AG08395 (cell line): Measurements from ENCODE around the gene ATP6V0B.

Experiments
- DNase-seq: peaks from one replicate; pipeline ENCODE4 v3.0.0; 2012; ENCODE audit warnings: mixed read lengths, low spot score

ATP6V0B gene

DNA sequence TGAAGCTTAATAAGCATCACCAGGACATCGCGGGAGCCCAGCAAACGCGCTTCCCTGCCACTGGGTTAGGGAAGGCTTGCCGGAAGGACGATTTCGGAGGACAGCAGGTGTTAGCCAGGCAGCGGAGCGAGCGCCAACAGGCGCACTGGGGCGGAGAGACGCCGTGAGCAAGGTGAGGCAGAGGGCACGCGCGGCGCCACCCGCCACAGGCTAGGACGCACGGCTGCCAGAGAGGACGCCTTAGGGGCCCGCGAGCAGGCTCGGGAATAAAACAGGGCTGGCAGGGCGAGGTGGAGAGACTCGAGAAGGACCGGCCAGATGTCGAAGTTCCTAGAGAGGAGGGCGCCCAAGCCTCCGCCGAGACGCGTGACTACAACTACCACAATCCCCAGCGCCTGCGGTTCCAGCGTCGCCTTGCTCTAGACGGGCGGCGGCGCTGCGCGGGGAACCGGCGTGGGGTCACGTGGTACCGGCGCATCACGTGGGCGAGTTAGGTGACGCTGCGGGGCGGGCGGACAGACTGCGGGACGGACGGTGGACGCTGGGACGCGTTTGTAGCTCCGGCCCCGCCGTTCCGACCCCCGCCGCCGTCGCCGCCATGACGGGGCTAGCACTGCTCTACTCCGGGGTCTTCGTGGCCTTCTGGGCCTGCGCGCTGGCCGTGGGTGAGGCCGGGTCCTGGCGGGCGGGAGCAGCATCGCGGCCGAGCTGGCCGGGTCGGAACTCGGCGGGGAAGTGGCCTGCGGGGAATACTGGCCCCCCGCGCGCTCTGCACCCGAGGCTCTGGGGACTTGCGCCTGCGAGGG, at the start of gene ATP6V0B:
Gene ATP6V0B (plus strand): TSS at position 518 of the 806 bp plus-strand sequence. CDS start 81 bp downstream, at position 599.
- DNase-seq = peak; percentile 97

DNA sequence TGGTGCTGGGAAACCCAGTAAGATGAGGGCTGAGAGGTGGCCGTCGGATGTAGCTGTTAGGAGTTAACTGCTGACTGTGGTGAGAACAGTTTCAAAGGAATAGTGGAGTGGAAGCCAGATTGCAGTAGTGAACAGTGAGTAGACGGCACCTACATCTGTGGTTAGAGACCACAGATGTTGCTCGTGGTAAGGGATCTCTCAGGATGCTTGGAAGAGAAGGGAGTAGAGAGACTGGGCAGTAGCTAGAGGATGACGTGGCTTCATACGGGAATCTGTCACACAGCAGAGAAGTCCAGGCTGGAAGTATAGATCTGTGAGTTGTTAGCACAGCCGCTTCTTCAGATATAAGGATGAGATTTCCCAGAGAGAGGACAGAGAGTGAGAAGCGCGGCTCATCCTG, 48.9 kb upstream of the ATP6V0B start:
- no peak for DNase-seq

- no peak for DNase-seq
Measured at GRCh38 chr1:43930168-43930948, 44.4 kb upstream of the ATP6V0B start.

- no peak for DNase-seq
Measured at GRCh38 chr1:43930949-43931275, 43.8 kb upstream of the ATP6V0B start.

- DNase-seq = no peak
Measured at GRCh38 chr1:43931711-43932660, 42.8 kb upstream of the ATP6V0B start.

DNA sequence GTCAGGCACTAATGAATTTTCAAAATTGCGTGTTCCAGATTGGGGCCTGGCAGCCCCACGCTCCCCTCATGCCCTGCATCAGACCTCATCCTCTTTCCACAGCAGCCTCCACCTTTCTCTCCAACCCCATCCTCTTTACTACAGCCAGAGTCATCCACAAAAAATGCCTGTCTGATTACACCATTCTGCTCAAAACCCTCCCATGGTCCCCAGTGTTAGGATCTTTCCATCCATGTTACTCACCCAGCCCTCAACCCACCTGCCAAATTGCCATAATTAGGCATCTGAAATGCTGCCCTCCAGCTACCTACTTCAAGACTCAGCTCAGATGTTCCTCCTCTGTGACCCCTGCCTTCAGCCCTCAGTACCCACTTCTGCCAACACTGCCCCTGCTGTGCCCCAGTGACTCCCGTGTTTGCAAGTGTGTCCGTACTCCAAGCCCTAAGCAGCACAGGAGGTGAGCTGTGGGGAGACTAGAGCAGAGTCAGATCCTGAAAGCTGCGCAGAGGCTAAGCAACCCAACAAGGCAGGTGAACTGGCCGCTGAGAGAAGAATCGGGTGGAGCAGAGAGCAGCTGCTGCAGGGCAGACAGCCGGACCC, 41.9 kb upstream of the ATP6V0B start:
- peak; percentile 83 for DNase-seq

GRCh38 chr1:43933386-43934100, 41.2 kb upstream of the ATP6V0B start, which contains the start of gene ARTN:
ARTN (plus strand) TSS chr1:43933801; CDS start chr1:43935657, 1,856 bp downstream.
- DNase-seq = no peak

- peak; percentile 82 for DNase-seq
Measured at GRCh38 chr1:43934101-43934985, 40.4 kb upstream of the ATP6V0B start.

- no peak for DNase-seq
Measured at GRCh38 chr1:43934986-43935324, 39.8 kb upstream of the ATP6V0B start.

GRCh38 chr1:43935711-43936427, 38.9 kb upstream of the ATP6V0B start:
- DNase-seq = no peak

- no peak for DNase-seq
Measured at GRCh38 chr1:43936431-43937151, 38.2 kb upstream of the ATP6V0B start.

- DNase-seq = no peak
Measured at GRCh38 chr1:43937179-43937865, 37.4 kb upstream of the ATP6V0B start.

DNA sequence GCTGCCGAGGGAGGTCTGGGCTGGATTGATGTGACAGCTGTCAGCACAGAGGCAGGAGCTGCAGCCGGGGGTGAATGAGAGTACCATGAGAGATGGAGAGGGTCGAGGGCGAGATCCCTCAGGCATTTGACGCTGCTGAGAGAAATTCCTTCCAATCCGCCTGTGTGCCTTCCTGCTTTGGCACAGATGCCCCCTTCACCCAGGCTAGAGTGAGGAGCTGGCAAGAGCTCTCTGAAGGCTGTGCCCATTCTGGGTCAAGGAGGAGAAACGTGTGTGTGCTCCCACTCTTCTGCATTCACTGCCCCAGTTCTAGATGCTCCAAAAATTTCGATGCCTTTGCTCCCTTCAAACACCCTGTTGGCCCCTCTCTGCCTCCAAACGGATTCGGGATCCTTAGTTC, 36.4 kb upstream of the ATP6V0B start:
- no peak for DNase-seq

GRCh38 chr1:43938892-43939587, 35.7 kb upstream of the ATP6V0B start:
- no peak for DNase-seq

DNA sequence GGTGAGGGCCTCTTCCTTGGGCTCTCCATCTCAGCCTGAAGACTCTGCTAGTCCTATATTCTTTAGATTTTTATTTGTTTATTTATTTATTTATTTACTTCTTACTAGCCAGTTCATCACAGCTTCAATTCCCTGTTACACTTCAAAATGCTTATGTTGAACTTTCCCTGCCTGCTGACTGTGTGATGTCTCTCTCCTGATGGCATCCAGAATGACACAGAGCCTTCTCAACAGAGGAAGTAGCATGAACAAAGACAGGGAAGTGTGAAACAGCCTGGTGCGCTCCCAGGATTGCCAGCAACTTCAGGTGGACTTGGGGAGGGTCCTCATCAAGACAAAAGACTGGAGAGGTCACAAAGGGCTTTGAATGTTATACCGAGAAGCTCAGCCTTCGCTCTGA, 32.3 kb upstream of the ATP6V0B start:
- no peak for DNase-seq

DNA sequence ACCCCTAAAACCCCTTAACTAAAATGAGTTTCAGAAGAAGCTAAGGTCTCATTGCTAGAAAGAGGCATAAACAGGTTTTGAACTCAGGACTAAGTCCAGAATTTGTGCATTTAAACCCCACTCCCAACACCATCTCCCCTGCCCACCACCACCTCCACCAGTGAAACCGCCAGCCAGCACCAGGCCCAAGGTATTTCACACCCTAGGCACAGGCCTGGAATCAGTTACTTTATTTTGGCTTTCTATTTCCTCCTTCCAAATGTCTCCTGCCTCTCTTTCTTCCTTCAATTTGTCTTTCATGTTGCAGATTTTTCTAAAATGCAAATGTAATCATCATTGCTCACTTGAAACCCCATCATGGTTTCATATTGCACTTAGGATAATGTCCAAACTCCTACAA, 29.9 kb upstream of the ATP6V0B start:
- DNase-seq = no peak

- no peak for DNase-seq
Measured at GRCh38 chr1:43945674-43946235, 29.0 kb upstream of the ATP6V0B start.
